ENCODE measurements around the gene CSRP1.

Gene CSRP1

GRCh38 chr1:201513498-201514243 lies 6.7 kb upstream of the CSRP1 start:
- no peak for DNase-seq

- DNase-seq, result peak; percentile 13 to 19
Observed at GRCh38 chr1:201511941-201512539, 5.1 kb upstream of the CSRP1 start.

- DNase-seq, result no peak
Observed at GRCh38 chr1:201511396-201511940, 4.5 kb upstream of the CSRP1 start.

- DNase-seq, result no peak
Observed at GRCh38 chr1:201510734-201511133, 3.8 kb upstream of the CSRP1 start.

- DNase-seq, result no peak
Observed at GRCh38 chr1:201509601-201510374, 2.9 kb upstream of the CSRP1 start.

- no peak for DNase-seq
Observed at GRCh38 chr1:201508809-201509208, 1.9 kb upstream of the CSRP1 start.

- DNase-seq, result no peak
Observed at GRCh38 chr1:201507360-201507675, 395 bp upstream of the CSRP1 start.

GRCh38 chr1:201506092-201506491 lies 831 bp downstream of the CSRP1 start:
- DNase-seq, result no peak

GRCh38 chr1:201505503-201505890 lies 1.4 kb downstream of the CSRP1 start:
- DNase-seq, result peak; percentile 72

- DNase-seq, result no peak
Observed at GRCh38 chr1:201504799-201505502, 2.0 kb downstream of the CSRP1 start.

- DNase-seq, result no peak
Observed at GRCh38 chr1:201504179-201504631, 2.7 kb downstream of the CSRP1 start.

- no peak for DNase-seq
Observed at GRCh38 chr1:201503397-201504176, 3.3 kb downstream of the CSRP1 start.

- no peak for DNase-seq
Observed at GRCh38 chr1:201502511-201502857, 4.4 kb downstream of the CSRP1 start.

GRCh38 chr1:201501812-201502510 lies 5.0 kb downstream of the CSRP1 start:
- DNase-seq, result no peak

- no peak for DNase-seq
Observed at GRCh38 chr1:201501144-201501543, 5.8 kb downstream of the CSRP1 start.

GRCh38 chr1:201500670-201501120 lies 6.2 kb downstream of the CSRP1 start:
- DNase-seq, result no peak

GRCh38 chr1:201499795-201500669 lies 6.9 kb downstream of the CSRP1 start:
- no peak for DNase-seq

GRCh38 chr1:201499191-201499590 lies 7.7 kb downstream of the CSRP1 start:
- no peak for DNase-seq

GRCh38 chr1:201498621-201499020 lies 8.3 kb downstream of the CSRP1 start:
- DNase-seq, result no peak

- no peak for DNase-seq
Observed at GRCh38 chr1:201497935-201498509, 8.9 kb downstream of the CSRP1 start.
